B cell (primary cell): Measurements from ENCODE around the gene INSL4. TPM values are rescaled to one million over a fixed set of nuclear protein-coding genes. Genes with fewer than 3 reads are reported as not detected.

Experiments used
- ATAC-seq: fragments of 200-7000 bp; cut with Tn5 transposase; one replicate; pipeline ENCODE4 v1.10.0; 2021; ENCODE audit warnings: low read depth, mild to moderate bottlenecking, moderate number of reproducible peaks, moderate library complexity
- CTCF ChIA-PET: fragments of 350-600 bp; sonication (Branson Sonifier 250); formaldehyde crosslinking; loops from one replicate; lab custom pipeline; 2021; ENCODE audit warnings: antibody characterized with exemption, inconsistent platforms; lab: Charles Lee
- POLR2A ChIA-PET: fragments of 350-600 bp; sonication (Branson Sonifier 250); formaldehyde crosslinking; loops from one replicate; lab custom pipeline; 2021; ENCODE audit warnings: antibody characterized with exemption; lab: Charles Lee
- DNase-seq: peaks from one replicate; pipeline ENCODE4 v3.0.0; 2013
- H2AFZ ChIP-seq: 2 replicates; pipeline ENCODE4 v1.6.1; 2012; ENCODE audit warnings: mild to moderate bottlenecking, low read depth, low read length; ENCODE audit not compliant: insufficient read depth, poor library complexity, severe bottlenecking
- H3K27ac ChIP-seq, 2 donors: 1 replicate in 1 of 2; 2 replicates in 1 of 2; pipeline ENCODE4 v1.5.1; 2012 to 2013; ENCODE audit warnings: low read length in 2 of 2, mild to moderate bottlenecking in 2 of 2, moderate library complexity in 1 of 2
- H3K27me3 ChIP-seq, 4 experiments: fragments of 200-600 bp in 1 of 4; sonication (generic) in 1 of 4; replicated peaks in 1 of 4; 1 replicate in 2 of 4; 2 replicates in 2 of 4; pipeline versions ENCODE4 v1.6.1 to v1.7.0; 2013 to 2016; ENCODE audit warnings: low read length in 3 of 4, mild to moderate bottlenecking in 2 of 4, mixed read lengths in 1 of 4, moderate library complexity in 1 of 4; ENCODE audit not compliant: insufficient read depth in 4 of 4, control insufficient read depth in 3 of 4; ENCODE audit errors: control extremely low read depth in 1 of 4
- H3K36me3 ChIP-seq, 2 experiments: replicated peaks in 1 of 2; 1 replicate in 1 of 2; 2 replicates in 1 of 2; pipeline versions ENCODE4 v1.6.1 to v1.7.1; 2013; ENCODE audit warnings: low read length in 1 of 2; ENCODE audit not compliant: insufficient read depth in 2 of 2, control insufficient read depth in 1 of 2; ENCODE audit errors: control extremely low read depth in 1 of 2, extremely low read depth in 1 of 2
- H3K4me1 ChIP-seq, 2 donors: fragments of 200-600 bp in 1 of 2; sonication (generic) in 1 of 2; 1 replicate in 1 of 2; 2 replicates in 1 of 2; pipeline versions ENCODE4 v1.5.1 to v1.6.1; 2013 to 2017; ENCODE audit warnings: low read length in 2 of 2; ENCODE audit not compliant: control insufficient read depth in 2 of 2, insufficient read depth in 2 of 2
- H3K4me2 ChIP-seq: replicated peaks from 2 replicates; pipeline ENCODE3; 2012; ENCODE audit warnings: mild to moderate bottlenecking, low read depth, low read length; ENCODE audit not compliant: poor library complexity, severe bottlenecking
- H3K4me3 ChIP-seq, 5 experiments: fragments of 200-600 bp in 1 of 5; sonication (generic) in 1 of 5; 1 replicate in 3 of 5; 2 replicates in 2 of 5; pipeline versions ENCODE4 v1.5.1 to v1.7.0; 2011 to 2016; ENCODE audit warnings: low read length in 4 of 5, mild to moderate bottlenecking in 4 of 5, low read depth in 2 of 5, control low read depth in 1 of 5, moderate library complexity in 1 of 5; ENCODE audit not compliant: insufficient read depth in 1 of 5; ENCODE audit errors: control extremely low read depth in 1 of 5, extremely low read depth in 1 of 5
- H3K79me2 ChIP-seq: fragments of 200-600 bp; sonication (generic); one replicate; pipeline ENCODE4 v1.6.0; 2016; ENCODE audit warnings: low read length; ENCODE audit not compliant: control insufficient read depth, insufficient read depth
- H3K9ac ChIP-seq: fragments of 200-600 bp; sonication (generic); 2 replicates; pipeline ENCODE4 v1.6.1; 2017; ENCODE audit warnings: mild to moderate bottlenecking, low read length, moderate library complexity
- H3K9me3 ChIP-seq, 3 donors: one replicate each; pipeline versions ENCODE4 v1.6.1 to v1.7.1; 2013; ENCODE audit warnings: low read length in 2 of 3; ENCODE audit not compliant: control insufficient read depth in 2 of 3, insufficient read depth in 1 of 3; ENCODE audit errors: control extremely low read depth in 1 of 3
- H4K20me1 ChIP-seq: 2 replicates; pipeline ENCODE4 v1.6.0; 2012; ENCODE audit warnings: mild to moderate bottlenecking, low read length; ENCODE audit not compliant: insufficient read depth, control insufficient read depth, poor library complexity, severe bottlenecking
- H3K27ac Mint-ChIP-seq: one replicate; pipeline ENCODE4 v1.8.0; 2021; ENCODE audit warnings: mixed read lengths
- H3K27me3 Mint-ChIP-seq: one replicate; pipeline ENCODE4 v1.8.0; 2021; ENCODE audit warnings: mixed read lengths
- H3K4me1 Mint-ChIP-seq: one replicate; pipeline ENCODE4 v1.8.0; 2021; ENCODE audit warnings: mixed read lengths
- H3K4me3 Mint-ChIP-seq: one replicate; pipeline ENCODE4 v1.8.0; 2021; ENCODE audit warnings: mixed read lengths
- H3K9me3 Mint-ChIP-seq: one replicate; pipeline ENCODE4 v1.8.0; 2022; ENCODE audit warnings: mixed read lengths; ENCODE audit not compliant: insufficient read depth
- EZH2 ChIP-seq: IDR thresholded peaks from 2 replicates; pipeline ENCODE4 v1.6.1; 2012; ENCODE audit warnings: borderline replicate concordance, low read depth, mild to moderate bottlenecking, moderate library complexity, low read length; ENCODE audit not compliant: insufficient read depth, poor library complexity, severe bottlenecking
- WGBS: methylation state at CpG from one replicate; pipeline ENCODE4 v1.1.5; 2013; ENCODE audit warnings: missing lambda C conversion rate; ENCODE audit not compliant: insufficient coverage; 5-methylcytosine and 5-hydroxymethylcytosine counted together
- intact Hi-C: fragments of 100-400 bp; cut with micrococcal nuclease; formaldehyde crosslinking; loops from one replicate; pipeline ENCODE4 v1.10.0; 2022
- polyA plus RNA-seq: library from polyadenylated mRNA; depleted of rRNA; stranded (reverse); fragments of >200 nt; gene quantifications from 2 replicates; pipeline ENCODE4 v1.2.3, GENCODE V29; 2012
- total RNA-seq, 2 donors: library from RNA; stranded (reverse); fragments of 120-200 nt in 1 of 2; gene quantifications; 1 replicate in 1 of 2; 2 replicates in 1 of 2; pipeline versions ENCODE4 v1.2.3 to v1.2.4, GENCODE V29; 2013 to 2022
- TF ChIP-seq, protein P1 (sequence below): fragments of 200-600 bp; IDR thresholded peaks from one replicate; pipeline ENCODE4 v1.8.0; 2022; ENCODE audit warnings: antibody characterized with exemption, mild to moderate bottlenecking

INSL4 gene
- total and polyA plus RNA-seq, 2 donors (not counting 1 experiment from before 2014, with no cell fraction given): not detected

DNA sequence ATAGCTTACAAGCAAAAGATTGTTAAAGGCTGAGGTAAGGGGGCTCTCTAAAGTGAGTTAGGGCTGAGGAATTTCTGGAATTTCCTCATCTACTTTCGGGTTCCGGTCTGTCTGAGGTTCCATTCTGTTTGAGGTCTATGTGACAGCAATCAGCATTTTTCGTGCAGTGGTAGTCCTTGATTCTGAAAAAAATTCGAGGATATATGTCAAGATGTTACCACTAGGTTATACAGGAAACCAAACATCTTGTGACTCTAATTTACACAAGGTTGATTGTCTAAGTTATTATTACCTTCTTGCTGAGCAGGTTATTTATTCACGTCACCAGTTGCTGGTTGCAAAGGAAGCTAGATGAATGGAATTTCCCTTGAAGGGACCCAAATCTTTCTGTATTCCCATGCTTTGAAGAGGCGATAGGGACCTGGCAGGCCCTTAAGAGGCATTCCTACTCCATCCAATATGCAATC lies 38.1 kb downstream of the INSL4 start:
- no peaks in the 10 kb centered on the region for H3K9me3 Mint-ChIP-seq
- Histone ChIP-seq H3K27ac (no peak overlapping the region), H4K20me1 (no peaks in the 10 kb centered on the region), H3K4me3 (no peak overlapping the region), H2AFZ (no peak overlapping the region), H3K4me1 (no peaks in the 10 kb centered on the region), H3K36me3 (no peaks in the 10 kb centered on the region), H3K79me2 (no peaks in the 10 kb centered on the region), H3K9ac (no peak overlapping the region), H3K4me2 (no peak overlapping the region), H3K27me3 (no peaks in the 10 kb centered on the region), H3K9me3 (no peaks in the 10 kb centered on the region)
- H3K27ac Mint-ChIP-seq: no peak overlapping the region
- WGBS: 80% methylated on average over 2 of the region's 6 CpGs
- intact Hi-C loops: no loop called here
- no peak overlapping the region for H3K4me3 Mint-ChIP-seq
- ChIA-PET CTCF (no interaction called here), POLR2A (no interaction called here)
- H3K27me3 Mint-ChIP-seq: peaks cover 4% of the 10 kb centered on the region
- DNase-seq (no peak), ATAC-seq (no peak)
- TF ChIP-seq, protein P1, sequence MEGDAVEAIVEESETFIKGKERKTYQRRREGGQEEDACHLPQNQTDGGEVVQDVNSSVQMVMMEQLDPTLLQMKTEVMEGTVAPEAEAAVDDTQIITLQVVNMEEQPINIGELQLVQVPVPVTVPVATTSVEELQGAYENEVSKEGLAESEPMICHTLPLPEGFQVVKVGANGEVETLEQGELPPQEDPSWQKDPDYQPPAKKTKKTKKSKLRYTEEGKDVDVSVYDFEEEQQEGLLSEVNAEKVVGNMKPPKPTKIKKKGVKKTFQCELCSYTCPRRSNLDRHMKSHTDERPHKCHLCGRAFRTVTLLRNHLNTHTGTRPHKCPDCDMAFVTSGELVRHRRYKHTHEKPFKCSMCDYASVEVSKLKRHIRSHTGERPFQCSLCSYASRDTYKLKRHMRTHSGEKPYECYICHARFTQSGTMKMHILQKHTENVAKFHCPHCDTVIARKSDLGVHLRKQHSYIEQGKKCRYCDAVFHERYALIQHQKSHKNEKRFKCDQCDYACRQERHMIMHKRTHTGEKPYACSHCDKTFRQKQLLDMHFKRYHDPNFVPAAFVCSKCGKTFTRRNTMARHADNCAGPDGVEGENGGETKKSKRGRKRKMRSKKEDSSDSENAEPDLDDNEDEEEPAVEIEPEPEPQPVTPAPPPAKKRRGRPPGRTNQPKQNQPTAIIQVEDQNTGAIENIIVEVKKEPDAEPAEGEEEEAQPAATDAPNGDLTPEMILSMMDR: no peak
- no peak for TF ChIP-seq EZH2
- H3K4me1 Mint-ChIP-seq: no peaks in the 10 kb centered on the region

DNA sequence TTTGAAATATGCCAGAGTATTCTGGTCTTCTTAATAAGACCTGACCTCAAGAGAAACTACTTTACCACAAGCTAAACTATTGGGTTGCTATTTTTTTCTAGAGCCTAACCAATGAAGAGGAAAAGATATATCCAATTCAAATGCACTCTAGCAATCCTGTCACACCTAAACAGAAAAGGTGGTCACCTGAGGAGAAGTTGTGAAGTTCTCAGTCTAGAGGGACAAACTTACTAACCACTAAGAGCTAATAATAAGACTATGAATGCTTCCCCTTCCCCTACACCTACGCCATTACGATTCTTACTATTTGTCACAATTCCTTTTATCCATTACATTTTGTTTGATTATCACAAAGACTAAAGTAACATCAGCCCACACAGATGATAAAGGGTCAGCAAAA lies 43.6 kb downstream of the INSL4 start:
- Histone ChIP-seq H3K9me3 (no peaks in the 10 kb centered on the region), H4K20me1 (no peaks in the 10 kb centered on the region), H3K27ac (no peak overlapping the region), H3K79me2 (no peaks in the 10 kb centered on the region), H3K4me3 (no peak overlapping the region), H2AFZ (no peak overlapping the region), H3K9ac (no peak overlapping the region), H3K27me3 (no peaks in the 10 kb centered on the region), H3K4me2 (no peak overlapping the region), H3K4me1 (peaks cover 0 to 2% of the 10 kb centered on the region in 2 donors), H3K36me3 (no peaks in the 10 kb centered on the region)
- Mint-ChIP-seq H3K27me3 (peaks cover 4% of the 10 kb centered on the region), H3K4me1 (peaks cover 17% of the 10 kb centered on the region), H3K9me3 (no peaks in the 10 kb centered on the region), H3K4me3 (no peak overlapping the region), H3K27ac (no peak overlapping the region)
- CTCF ChIA-PET: interaction anchor here (1.6 kb wide), 1 partner anchor 9 kb away, joined by 4 read pairs; no protein-coding TSS in a partner anchor
- intact Hi-C loops: no loop called here
- DNase-seq (no peak), ATAC-seq (no peak)
- WGBS: 85% methylated on average over 2 of the region's 2 CpGs
- POLR2A ChIA-PET: no interaction called here
- TF ChIP-seq, protein P1: no peak
- TF ChIP-seq EZH2: no peak
